Stimulated activated CD8-positive, alpha-beta memory T cell treated with anti-CD3 and anti-CD28 coated beads, Interleukin-15, amount 100 ng/mL, for 24 hours (primary cell): Measurements from ENCODE around the gene LIPE.
"Not testable (repeated sequence)": the region's sequence is repeated elsewhere in the genome, so short reads cannot be mapped to it uniquely, and the experiment has no call there.

Experiments used
- DNase-seq: peaks from one replicate; pipeline ENCODE4 v3.0.0-alpha.2; 2020; ENCODE audit warnings: low read depth

LIPE gene

GRCh38 chr19:42427313-42427712 lies at the start of gene LIPE:
Gene LIPE (minus strand): TSS chr19:42427388. CDS start chr19:42427149, 239 bp downstream.
- DNase-seq = no peak

GRCh38 chr19:42475366-42475765 lies 48.2 kb upstream of the LIPE start:
- no peak for DNase-seq

GRCh38 chr19:42474743-42475142 lies 47.6 kb upstream of the LIPE start:
- DNase-seq = no peak

GRCh38 chr19:42473686-42474085 lies 46.5 kb upstream of the LIPE start:
- DNase-seq = no peak

- no peak for DNase-seq
Observed at GRCh38 chr19:42472402-42473147, 45.4 kb upstream of the LIPE start.

- no peak for DNase-seq
Observed at GRCh38 chr19:42471554-42472249, 44.5 kb upstream of the LIPE start.

- no peak for DNase-seq
Observed at GRCh38 chr19:42469311-42470235, 42.4 kb upstream of the LIPE start.

- no peak for DNase-seq
Observed at GRCh38 chr19:42468273-42468796, 41.1 kb upstream of the LIPE start.

GRCh38 chr19:42467183-42467760 lies 40.1 kb upstream of the LIPE start:
- DNase-seq = no peak

- DNase-seq = no peak
Observed at GRCh38 chr19:42466521-42467182, 39.5 kb upstream of the LIPE start.

GRCh38 chr19:42465827-42466280 lies 38.7 kb upstream of the LIPE start:
- DNase-seq = no peak

GRCh38 chr19:42461700-42462324 lies 34.6 kb upstream of the LIPE start:
- DNase-seq = no peak

GRCh38 chr19:42461231-42461630 lies 34.0 kb upstream of the LIPE start:
- not testable (repeated sequence) for DNase-seq

GRCh38 chr19:42459926-42460325 lies 32.7 kb upstream of the LIPE start:
- DNase-seq = no peak

- no peak for DNase-seq
Observed at GRCh38 chr19:42455621-42456081, 28.5 kb upstream of the LIPE start.

GRCh38 chr19:42455086-42455485 lies 27.9 kb upstream of the LIPE start:
- DNase-seq = no peak

- DNase-seq = no peak
Observed at GRCh38 chr19:42452590-42452989, 25.4 kb upstream of the LIPE start.

GRCh38 chr19:42450314-42450934 lies 23.2 kb upstream of the LIPE start:
- peak; percentile 31 for DNase-seq

- DNase-seq = not testable (repeated sequence)
Observed at GRCh38 chr19:42448306-42448705, 21.1 kb upstream of the LIPE start.

- DNase-seq = no peak
Observed at GRCh38 chr19:42445948-42446347, 18.8 kb upstream of the LIPE start.
